GM19099 (cell line): ENCODE data around the gene CTPS1.

Experiments
- POLR2A ChIP-seq: IDR thresholded peaks from 3 replicates; pipeline ENCODE4 v1.6.1; 2011; ENCODE audit warnings: low read depth; ENCODE audit not compliant: insufficient read length; ENCODE audit errors: extremely low read depth

The CTPS1 gene

GRCh38 chr1:41048540-41048939 is 69.0 kb downstream of the CTPS1 start:
- no peak for TF ChIP-seq POLR2A

DNA sequence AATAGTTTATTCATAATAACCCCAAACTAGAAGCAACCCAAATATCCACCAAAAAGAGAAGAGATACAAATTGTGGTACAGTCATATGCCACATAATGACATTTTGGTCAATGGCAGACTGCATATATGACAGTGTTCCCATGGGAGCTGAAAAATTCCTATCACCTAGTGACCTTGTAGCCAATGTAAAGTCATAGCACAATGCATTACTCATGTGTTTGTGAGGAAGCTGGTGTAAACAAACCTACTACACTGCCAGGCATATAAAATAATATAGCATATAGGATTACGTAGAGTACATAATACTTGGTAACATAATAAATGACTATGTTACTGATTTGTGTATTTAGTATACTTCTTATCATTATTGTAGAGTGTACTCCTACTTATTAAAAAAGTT is 71.5 kb downstream of the CTPS1 start:
- TF ChIP-seq POLR2A: no peak

DNA sequence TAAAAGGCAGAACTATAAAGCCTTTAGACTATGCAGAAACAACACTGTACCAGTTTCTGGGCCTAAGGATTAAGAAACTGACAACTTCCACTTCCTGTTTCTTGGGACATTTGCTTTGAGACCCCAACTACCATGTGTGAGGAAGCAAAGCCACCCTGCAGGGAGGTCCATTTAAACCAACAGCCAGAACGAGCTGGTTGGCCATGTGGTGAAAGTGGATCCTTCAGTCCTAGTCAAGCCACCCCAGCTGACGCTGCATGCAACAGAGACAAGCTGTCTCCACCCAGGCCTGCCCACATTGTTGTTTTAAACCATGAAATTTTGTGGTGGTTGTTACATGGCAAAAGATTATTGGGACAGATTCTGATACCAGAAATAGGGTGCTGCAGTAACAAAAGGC is 73.8 kb downstream of the CTPS1 start:
- no peak for TF ChIP-seq POLR2A

DNA sequence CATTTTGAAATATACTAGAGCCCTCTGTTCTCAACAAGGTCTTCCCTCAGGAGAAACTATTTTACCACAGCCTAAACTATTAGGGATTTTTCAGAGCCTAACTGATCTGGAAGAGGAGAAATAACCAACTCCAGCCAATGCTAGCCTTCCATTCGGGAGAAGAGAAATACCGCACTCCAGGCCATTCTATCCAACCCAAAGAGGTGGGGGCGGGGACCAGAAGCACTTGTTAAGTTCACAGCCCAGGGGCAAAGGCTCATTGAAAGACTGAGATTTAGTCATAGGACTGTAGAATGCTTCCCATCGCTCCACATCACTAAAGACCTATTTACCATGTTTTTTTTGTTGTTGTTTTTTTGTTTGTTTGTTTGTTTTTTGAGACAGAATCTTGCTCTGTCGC is 77.4 kb downstream of the CTPS1 start:
- no peak for TF ChIP-seq POLR2A
